ENCODE results near the gene CFAP107. TPM values are rescaled to one million over a fixed set of nuclear protein-coding genes. Genes with fewer than 3 reads are reported as not detected.

Gene CFAP107
- total RNA-seq, 4 donors from 2014 or later, result not detected

DNA sequence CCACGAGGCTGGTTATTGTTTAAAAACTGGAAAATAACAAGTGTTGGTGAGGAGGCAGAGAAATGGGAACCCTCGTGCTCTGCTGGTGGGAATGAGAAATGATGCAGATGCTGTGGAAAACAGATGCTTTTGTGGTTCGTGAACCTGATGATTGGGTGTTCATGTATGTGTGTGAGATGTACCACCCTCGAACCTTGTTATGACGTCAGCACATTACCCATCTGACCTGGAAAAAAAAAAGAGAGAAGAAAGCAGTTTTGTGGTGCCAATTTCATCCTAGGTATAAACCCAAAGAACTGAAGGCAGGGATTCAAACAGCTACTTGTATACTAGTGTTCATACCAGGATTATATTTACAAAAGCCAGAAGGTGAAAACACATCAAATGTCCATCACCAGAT, 6.4 kb upstream of the CFAP107 start:
- Histone ChIP-seq H3K36me3 (no peaks in the 10 kb centered on the region), H3K4me1 (no peaks in the 10 kb centered on the region), H3K27me3 (peaks cover 0 to 37% (median 2%) of the 10 kb centered on the region in 4 donors), H3K9me3 (peaks cover 0 to 5% (median 0%) of the 10 kb centered on the region in 3 donors), H3K4me3 (no peak overlapping the region), H3K27ac (no peak overlapping the region)
- intact Hi-C loops (cut with DNase I), result no loop called here
- DNase-seq, result no peak
- TF ChIP-seq, protein P1, sequence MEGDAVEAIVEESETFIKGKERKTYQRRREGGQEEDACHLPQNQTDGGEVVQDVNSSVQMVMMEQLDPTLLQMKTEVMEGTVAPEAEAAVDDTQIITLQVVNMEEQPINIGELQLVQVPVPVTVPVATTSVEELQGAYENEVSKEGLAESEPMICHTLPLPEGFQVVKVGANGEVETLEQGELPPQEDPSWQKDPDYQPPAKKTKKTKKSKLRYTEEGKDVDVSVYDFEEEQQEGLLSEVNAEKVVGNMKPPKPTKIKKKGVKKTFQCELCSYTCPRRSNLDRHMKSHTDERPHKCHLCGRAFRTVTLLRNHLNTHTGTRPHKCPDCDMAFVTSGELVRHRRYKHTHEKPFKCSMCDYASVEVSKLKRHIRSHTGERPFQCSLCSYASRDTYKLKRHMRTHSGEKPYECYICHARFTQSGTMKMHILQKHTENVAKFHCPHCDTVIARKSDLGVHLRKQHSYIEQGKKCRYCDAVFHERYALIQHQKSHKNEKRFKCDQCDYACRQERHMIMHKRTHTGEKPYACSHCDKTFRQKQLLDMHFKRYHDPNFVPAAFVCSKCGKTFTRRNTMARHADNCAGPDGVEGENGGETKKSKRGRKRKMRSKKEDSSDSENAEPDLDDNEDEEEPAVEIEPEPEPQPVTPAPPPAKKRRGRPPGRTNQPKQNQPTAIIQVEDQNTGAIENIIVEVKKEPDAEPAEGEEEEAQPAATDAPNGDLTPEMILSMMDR (IDR thresholded peaks at IDR 0.05), result no peak
- TF ChIP-seq POLR2A (IDR thresholded peaks at IDR 0.05), result no peak
- 59 to 67% methylated on average over 5 of the region's 5 CpGs for WGBS, 2 donors

DNA sequence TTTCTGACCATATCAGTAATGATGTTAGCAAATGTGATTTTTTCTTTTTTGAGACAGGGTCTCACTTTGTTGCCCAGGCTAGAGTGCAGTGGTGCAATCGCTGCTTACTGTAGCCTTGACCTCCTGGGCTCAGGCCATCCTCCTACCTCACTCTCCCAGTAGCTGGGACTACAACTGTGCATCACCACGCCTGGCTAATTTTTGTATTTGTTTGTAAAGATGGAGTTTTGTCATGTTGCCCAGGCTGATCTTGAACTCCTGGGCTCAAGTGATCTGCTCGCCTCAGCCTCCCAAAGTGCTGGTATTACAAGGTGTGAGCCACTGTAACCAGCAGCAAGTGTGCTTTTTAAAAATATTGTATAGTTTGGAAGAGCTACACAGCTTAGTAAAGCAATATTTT, 4.1 kb upstream of the CFAP107 start:
- Histone ChIP-seq H3K4me1 (no peaks in the 10 kb centered on the region), H3K27me3 (peaks cover 0 to 28% (median under 1%) of the 10 kb centered on the region in 4 donors), H3K27ac (no peak overlapping the region), H3K9me3 (no peaks in the 10 kb centered on the region), H3K4me3 (no peak overlapping the region), H3K36me3 (no peaks in the 10 kb centered on the region)
- WGBS, 2 donors, result 48 to 86% methylated on average over 3 of the region's 3 CpGs
- TF ChIP-seq, protein P1 (IDR thresholded peaks at IDR 0.05), result no peak
- no peak for TF ChIP-seq POLR2A (IDR thresholded peaks at IDR 0.05)
- DNase-seq, result no peak
- intact Hi-C loops (cut with DNase I), result no loop called here

DNA sequence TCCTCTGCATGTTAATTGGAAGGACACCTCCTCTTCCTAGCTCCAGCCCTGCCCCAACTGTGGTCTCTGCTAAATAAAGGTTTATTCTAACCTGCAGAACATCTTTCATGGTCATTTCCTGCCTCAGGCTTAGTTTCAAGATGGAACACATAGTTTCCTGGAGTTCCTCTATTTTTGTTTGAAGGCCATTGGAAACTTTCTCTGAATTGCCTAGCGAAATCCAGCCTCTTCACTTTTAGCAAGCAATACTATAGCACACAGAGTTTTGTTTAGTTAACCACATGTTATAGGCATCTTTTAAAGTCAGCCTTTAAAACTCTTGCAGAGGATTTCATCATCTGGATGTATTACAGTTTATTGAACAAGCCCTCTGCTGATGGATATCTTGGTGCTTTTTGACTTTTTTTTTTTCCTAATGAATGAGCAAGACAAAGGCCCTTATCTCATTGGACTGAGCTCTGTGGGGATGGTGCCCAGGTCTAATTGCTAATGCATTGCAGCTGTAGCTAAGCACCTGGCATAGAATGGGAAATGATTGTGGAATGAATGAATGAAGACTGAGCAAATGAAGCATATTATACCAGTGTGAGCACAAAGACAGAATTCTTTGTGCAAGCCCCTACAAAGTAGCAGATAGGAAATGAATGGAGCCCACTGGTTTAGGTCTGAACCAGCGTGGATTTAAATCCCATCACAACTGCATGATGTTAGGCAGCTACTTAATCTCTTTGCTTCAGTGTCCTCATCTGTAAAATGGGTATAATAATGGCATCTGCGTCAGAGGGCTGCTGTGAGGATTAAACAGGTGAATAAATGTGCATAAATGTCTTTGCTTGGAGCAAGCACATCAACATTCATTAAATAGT, 641 bp upstream of the CFAP107 start:
- H3K9me3 ChIP-seq, result peaks cover 0 to 18% (median 16%) of the 10 kb centered on the region in 3 donors
- DNase-seq, result no peak
- no peak overlapping the region for H3K4me3 ChIP-seq
- 39 to 55% methylated on average over 3 of the region's 3 CpGs for WGBS, 2 donors
- H3K27me3 ChIP-seq, result peaks cover 0 to 35% (median 0%) of the 10 kb centered on the region in 4 donors
- no peaks in the 10 kb centered on the region for H3K36me3 ChIP-seq
- TF ChIP-seq POLR2A (IDR thresholded peaks at IDR 0.05), result no peak
- TF ChIP-seq, protein P1 (IDR thresholded peaks at IDR 0.05), result no peak
- intact Hi-C loops (cut with DNase I), result no loop called here
- H3K27ac ChIP-seq, result no peak overlapping the region
- no peaks in the 10 kb centered on the region for H3K4me1 ChIP-seq

DNA sequence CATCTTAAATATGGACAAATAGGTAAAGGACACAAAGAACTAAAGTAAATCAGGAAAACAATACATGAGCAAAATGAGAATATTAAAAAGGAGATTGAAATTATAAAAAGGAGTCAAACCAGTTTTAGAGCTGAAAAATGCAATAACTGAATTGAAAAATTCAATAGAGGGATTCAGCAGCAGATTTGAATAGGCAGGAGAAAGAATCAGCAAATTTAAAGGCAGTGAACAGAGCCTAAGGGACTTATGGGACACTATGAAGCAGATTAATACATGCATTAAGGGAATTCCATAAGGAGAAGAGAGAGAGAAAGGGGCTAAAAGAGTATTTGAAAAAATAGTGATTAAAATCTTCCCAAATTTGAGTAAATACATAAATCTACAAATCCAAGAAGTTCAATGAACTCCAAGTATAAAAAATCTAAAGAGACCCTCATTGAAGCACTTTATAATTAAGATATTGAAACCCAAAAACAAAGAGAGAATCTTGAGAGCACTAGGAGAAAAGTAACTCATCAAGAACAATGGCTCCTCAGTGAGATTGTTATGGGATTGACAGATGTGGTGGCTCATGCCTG, 2.9 kb downstream of the CFAP107 start:
- Histone ChIP-seq H3K4me3 (no peak overlapping the region), H3K27ac (no peak overlapping the region), H3K27me3 (peaks cover 0 to 29% (median 0%) of the 10 kb centered on the region in 4 donors), H3K9me3 (peaks cover 0 to 18% (median 16%) of the 10 kb centered on the region in 3 donors), H3K36me3 (no peaks in the 10 kb centered on the region), H3K4me1 (no peaks in the 10 kb centered on the region)
- DNase-seq, result no peak
- TF ChIP-seq, protein P1 (IDR thresholded peaks at IDR 0.05), result no peak
- TF ChIP-seq POLR2A (IDR thresholded peaks at IDR 0.05), result no peak
- intact Hi-C loops (cut with DNase I), result no loop called here

DNA sequence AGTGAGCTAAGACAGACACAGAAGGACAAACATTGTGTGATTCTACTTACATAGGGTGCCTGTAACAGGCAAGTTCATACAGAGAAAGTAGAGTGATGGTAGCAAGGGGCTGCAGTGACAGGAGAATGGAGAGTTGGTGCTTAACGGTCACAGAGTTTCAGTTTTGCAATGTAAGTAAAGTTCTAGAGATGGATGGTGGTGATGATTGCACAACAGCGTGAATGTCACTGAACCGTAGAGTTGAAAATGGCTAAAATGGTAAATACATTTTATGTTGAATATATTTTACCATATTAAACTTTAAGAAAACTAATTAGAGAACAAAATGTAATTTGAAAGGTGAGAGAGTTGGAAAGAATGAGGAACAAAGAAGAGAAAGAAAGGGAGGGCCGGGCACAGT, 8.7 kb downstream of the CFAP107 start:
- TF ChIP-seq POLR2A (IDR thresholded peaks at IDR 0.05), result no peak
- TF ChIP-seq, protein P1 (IDR thresholded peaks at IDR 0.05), result no peak
- no peaks in the 10 kb centered on the region for H3K36me3 ChIP-seq
- H3K4me1 ChIP-seq, result no peaks in the 10 kb centered on the region
- H3K9me3 ChIP-seq, result peaks cover 0 to under 1% (median 0%) of the 10 kb centered on the region in 3 donors
- DNase-seq, result no peak
- no peak overlapping the region for H3K27ac ChIP-seq
- H3K4me3 ChIP-seq, result no peak overlapping the region
- intact Hi-C loops (cut with DNase I), result no loop called here
- 78 to 82% methylated on average over 4 of the region's 4 CpGs for WGBS, 2 donors
- H3K27me3 ChIP-seq, result peaks cover 0 to 36% (median 0%) of the 10 kb centered on the region in 4 donors

All from esophagus squamous epithelium (tissue), 5 donors.